Natural killer cell (primary cell): ENCODE measurements around the gene DRC7. TPM values are rescaled to one million over a fixed set of nuclear protein-coding genes. Genes with fewer than 3 reads are reported as not detected.

Experiments
- ATAC-seq, 3 donors: fragments of 150-1000 bp in 2 of 3; fragments of 200-7000 bp in 1 of 3; cut with Tn5 transposase; 1 replicate in 1 of 3; 2 replicates in 2 of 3; pipeline ENCODE4 v1.10.0; 2021; ENCODE audit warnings: mild to moderate bottlenecking in 2 of 3, moderate library complexity in 2 of 3
- DNase-seq, 2 donors: peaks; one replicate each; pipeline versions ENCODE4 v3.0.0 to v3.0.0-alpha.2; 2013 to 2021; ENCODE audit warnings: mixed read lengths in 1 of 2
- H3K27ac ChIP-seq: one replicate; pipeline ENCODE4 v1.5.1; 2013; ENCODE audit warnings: mild to moderate bottlenecking, low read length
- H3K27me3 ChIP-seq: one replicate; pipeline ENCODE4 v1.6.1; 2013; ENCODE audit warnings: low read length; ENCODE audit not compliant: control insufficient read depth, insufficient read depth
- H3K36me3 ChIP-seq: one replicate; pipeline ENCODE4 v1.6.1; 2013; ENCODE audit warnings: low read length; ENCODE audit not compliant: control insufficient read depth, insufficient read depth
- H3K4me1 ChIP-seq: one replicate; pipeline ENCODE4 v1.6.1; 2013; ENCODE audit warnings: low read length; ENCODE audit not compliant: control insufficient read depth, insufficient read depth
- H3K4me3 ChIP-seq: one replicate; pipeline ENCODE4 v1.5.1; 2013; ENCODE audit warnings: low read length
- H3K9me3 ChIP-seq: one replicate; pipeline ENCODE4 v1.6.1; 2013; ENCODE audit warnings: low read length; ENCODE audit not compliant: control insufficient read depth, insufficient read depth
- H3K27ac Mint-ChIP-seq, 2 donors: one replicate each; pipeline ENCODE4 v1.8.0; 2022; ENCODE audit warnings: mild to moderate bottlenecking in 2 of 2, mixed read lengths in 2 of 2, moderate library complexity in 1 of 2
- H3K27me3 Mint-ChIP-seq, 2 donors: one replicate each; pipeline ENCODE4 v1.8.0; 2022; ENCODE audit warnings: low read depth in 2 of 2, mixed read lengths in 2 of 2
- H3K36me3 Mint-ChIP-seq: one replicate; pipeline ENCODE4 v1.8.0; 2022; ENCODE audit warnings: mixed read lengths
- H3K4me1 Mint-ChIP-seq, 2 donors: one replicate each; pipeline ENCODE4 v1.8.0; 2022; ENCODE audit warnings: mixed read lengths in 2 of 2
- H3K4me3 Mint-ChIP-seq: one replicate; pipeline ENCODE4 v1.8.0; 2022; ENCODE audit warnings: mild to moderate bottlenecking, moderate library complexity, mixed read lengths
- H3K9me3 Mint-ChIP-seq, 2 donors: one replicate each; pipeline ENCODE4 v1.8.0; 2022; ENCODE audit warnings: mixed read lengths in 2 of 2
- WGBS: methylation state at CpG from one replicate; pipeline ENCODE4 v1.1.7; 2013; ENCODE audit warnings: missing lambda C conversion rate; ENCODE audit not compliant: insufficient coverage; 5-methylcytosine and 5-hydroxymethylcytosine counted together
- intact Hi-C: fragments of 100-400 bp; cut with micrococcal nuclease; formaldehyde crosslinking; loops from one replicate; pipeline ENCODE4 v1.14.2; 2022
- total RNA-seq, 4 donors: library from RNA; stranded (reverse); fragments of 120-200 nt in 1 of 4; gene quantifications; one replicate each; pipeline versions ENCODE4 v1.2.3 to v1.2.4, GENCODE V29; 2013 to 2022
- TF ChIP-seq, protein P1 (sequence below): fragments of 200-600 bp; IDR thresholded peaks from one replicate; pipeline ENCODE4 v1.8.0; 2022; ENCODE audit warnings: antibody characterized with exemption

DRC7 gene
- total RNA-seq, 3 donors from 2014 or later (not counting 1 experiment from before 2014, with no cell fraction given) = 0.33 TPM; not detected in 2

- peak; percentile 61 to 73 (median 67) for ATAC-seq
- WGBS = 50% methylated on average over 10 of the region's 11 CpGs
- Mint-ChIP-seq H3K4me1 (peaks cover 64 to 79% of the 10 kb centered on the region in 2 donors), H3K36me3 (peaks cover 15% of the 10 kb centered on the region), H3K27ac (peak overlapping the region; percentile 93 to 96), H3K9me3 (no peaks in the 10 kb centered on the region), H3K4me3 (peak overlapping the region; percentile 85), H3K27me3 (no peaks in the 10 kb centered on the region)
- TF ChIP-seq, protein P1, sequence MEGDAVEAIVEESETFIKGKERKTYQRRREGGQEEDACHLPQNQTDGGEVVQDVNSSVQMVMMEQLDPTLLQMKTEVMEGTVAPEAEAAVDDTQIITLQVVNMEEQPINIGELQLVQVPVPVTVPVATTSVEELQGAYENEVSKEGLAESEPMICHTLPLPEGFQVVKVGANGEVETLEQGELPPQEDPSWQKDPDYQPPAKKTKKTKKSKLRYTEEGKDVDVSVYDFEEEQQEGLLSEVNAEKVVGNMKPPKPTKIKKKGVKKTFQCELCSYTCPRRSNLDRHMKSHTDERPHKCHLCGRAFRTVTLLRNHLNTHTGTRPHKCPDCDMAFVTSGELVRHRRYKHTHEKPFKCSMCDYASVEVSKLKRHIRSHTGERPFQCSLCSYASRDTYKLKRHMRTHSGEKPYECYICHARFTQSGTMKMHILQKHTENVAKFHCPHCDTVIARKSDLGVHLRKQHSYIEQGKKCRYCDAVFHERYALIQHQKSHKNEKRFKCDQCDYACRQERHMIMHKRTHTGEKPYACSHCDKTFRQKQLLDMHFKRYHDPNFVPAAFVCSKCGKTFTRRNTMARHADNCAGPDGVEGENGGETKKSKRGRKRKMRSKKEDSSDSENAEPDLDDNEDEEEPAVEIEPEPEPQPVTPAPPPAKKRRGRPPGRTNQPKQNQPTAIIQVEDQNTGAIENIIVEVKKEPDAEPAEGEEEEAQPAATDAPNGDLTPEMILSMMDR = no peak
- DNase-seq = no peak
- Histone ChIP-seq H3K4me3 (no peak overlapping the region), H3K27ac (peak overlapping the region; percentile 71), H3K9me3 (no peaks in the 10 kb centered on the region), H3K27me3 (no peaks in the 10 kb centered on the region), H3K4me1 (peaks cover 76% of the 10 kb centered on the region), H3K36me3 (peaks cover 95% of the 10 kb centered on the region)
- intact Hi-C loops = no loop called here
These were observed 38.2 kb upstream of the DRC7 start for GRCh38 chr16:57656342-57656955.

DNA sequence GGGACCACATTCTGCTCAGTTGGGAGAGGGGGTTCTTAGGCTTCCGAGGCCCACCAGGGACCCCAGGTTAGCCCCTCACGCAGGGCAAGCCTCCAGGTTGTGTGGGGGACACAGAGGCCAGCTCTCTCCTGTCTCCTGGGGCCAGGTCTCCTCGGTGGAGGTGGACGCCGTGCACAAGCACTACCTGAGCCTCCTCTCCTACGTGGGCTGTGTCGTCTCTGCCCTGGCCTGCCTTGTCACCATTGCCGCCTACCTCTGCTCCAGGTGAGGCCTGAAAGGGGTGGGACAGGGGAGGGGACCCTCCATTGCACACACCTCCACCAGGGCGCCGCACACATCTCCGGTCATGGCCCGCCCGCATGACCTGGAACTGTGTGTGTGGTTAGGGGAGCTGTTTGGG lies 37.4 kb upstream of the DRC7 start:
- TF ChIP-seq, protein P1 = no peak
- DNase-seq (no peak), ATAC-seq (no peak)
- peak overlapping the region; percentile 93 to 96 for H3K27ac Mint-ChIP-seq
- peaks cover 63 to 79% of the 10 kb centered on the region in 2 donors for H3K4me1 Mint-ChIP-seq
- H3K27me3 ChIP-seq = no peaks in the 10 kb centered on the region
- no peaks in the 10 kb centered on the region for H3K9me3 ChIP-seq
- no peak overlapping the region for H3K4me3 ChIP-seq
- peak overlapping the region; percentile 71 for H3K27ac ChIP-seq
- H3K9me3 Mint-ChIP-seq = no peaks in the 10 kb centered on the region
- intact Hi-C loops = no loop called here
- peaks cover 95% of the 10 kb centered on the region for H3K36me3 ChIP-seq
- 89% methylated on average over 5 of the region's 13 CpGs for WGBS
- peaks cover 75% of the 10 kb centered on the region for H3K4me1 ChIP-seq
- H3K27me3 Mint-ChIP-seq = no peaks in the 10 kb centered on the region
- H3K36me3 Mint-ChIP-seq = peaks cover 7% of the 10 kb centered on the region
- peak overlapping the region; percentile 85 for H3K4me3 Mint-ChIP-seq

DNA sequence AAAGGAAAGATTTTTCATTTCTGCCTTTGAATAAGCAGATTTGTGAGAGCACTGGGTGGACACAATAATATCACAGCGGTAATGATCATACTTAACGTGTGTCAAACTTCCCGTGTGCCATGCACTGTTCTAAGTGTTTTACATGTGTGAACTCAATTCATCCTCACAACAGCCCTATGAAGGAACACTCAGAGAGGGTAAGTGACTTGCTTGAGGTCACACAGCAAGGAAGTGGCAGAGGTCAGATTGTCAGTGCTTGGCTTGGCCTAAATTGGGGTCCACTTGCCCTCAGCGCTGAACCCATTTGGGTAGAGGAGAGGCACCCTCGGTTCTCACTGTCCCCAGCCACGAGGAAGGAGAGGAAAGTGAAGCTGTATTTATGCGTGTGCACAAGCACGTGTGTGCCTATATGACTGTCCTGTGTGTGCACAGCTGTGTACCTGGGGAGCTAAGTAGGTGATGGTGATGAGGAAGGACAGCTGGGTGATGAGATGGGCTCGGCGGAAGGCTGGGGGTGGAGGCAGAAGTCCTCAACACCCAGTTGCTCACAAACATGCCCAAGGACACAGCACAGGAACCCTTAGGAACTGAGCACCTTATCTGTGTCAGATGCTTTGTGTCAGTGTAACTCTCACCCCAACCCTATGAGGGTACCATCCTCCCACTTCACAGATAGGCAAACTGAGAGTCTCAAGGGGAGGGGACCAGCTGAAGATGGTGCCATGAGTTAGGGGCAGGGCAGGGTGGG lies 36.3 kb upstream of the DRC7 start:
- Histone ChIP-seq H3K27ac (peak overlapping the region; percentile 17), H3K36me3 (peaks cover 95% of the 10 kb centered on the region), H3K9me3 (no peaks in the 10 kb centered on the region), H3K27me3 (no peaks in the 10 kb centered on the region), H3K4me1 (peaks cover 66% of the 10 kb centered on the region), H3K4me3 (no peak overlapping the region)
- no peaks in the 10 kb centered on the region for H3K27me3 Mint-ChIP-seq
- peak overlapping the region; percentile 93 to 96 for H3K27ac Mint-ChIP-seq
- no peak for DNase-seq
- no peaks in the 10 kb centered on the region for H3K9me3 Mint-ChIP-seq
- intact Hi-C loops = no loop called here
- TF ChIP-seq, protein P1 = no peak
- H3K36me3 Mint-ChIP-seq = peaks cover 7% of the 10 kb centered on the region
- peaks cover 62 to 78% of the 10 kb centered on the region in 2 donors for H3K4me1 Mint-ChIP-seq
- ATAC-seq = peak in 1 of 3 donors; percentile 16
- WGBS = 84% methylated on average over 10 of the region's 10 CpGs
- H3K4me3 Mint-ChIP-seq = peak overlapping the region; percentile 62
